Right lobe of liver (tissue), 6 donors: ENCODE results near the gene FAR1. TPM values are rescaled to one million over a fixed set of nuclear protein-coding genes. Genes with fewer than 3 reads are reported as not detected.

ENCODE experiments used
- ATAC-seq, 4 donors: fragments of 200-7000 bp; cut with Tn5 transposase; one replicate each; pipeline ENCODE4 v1.9.1; 2020; ENCODE audit warnings: mild to moderate bottlenecking in 4 of 4, moderate library complexity in 4 of 4
- DNase-seq, 3 donors: peaks; one replicate each; pipeline ENCODE4 v3.0.0-alpha.2; 2020
- H3K27ac ChIP-seq, 3 donors: fragments of 200-600 bp; one replicate each; pipeline ENCODE4 v1.8.0; 2022
- H3K27me3 ChIP-seq, 2 donors: fragments of 200-600 bp; one replicate each; pipeline ENCODE4 v1.8.0; 2022
- H3K36me3 ChIP-seq, 4 donors: fragments of 200-600 bp; sonication (generic) in 1 of 4; one replicate each; pipeline versions ENCODE4 v1.5.1 to v1.8.0; 2017 to 2022; ENCODE audit warnings: control low read depth in 1 of 4
- H3K4me1 ChIP-seq, 4 donors: fragments of 200-600 bp; sonication (generic) in 1 of 4; one replicate each; pipeline versions ENCODE4 v1.5.1 to v1.8.0; 2017 to 2022; ENCODE audit warnings: control low read depth in 1 of 4
- H3K4me3 ChIP-seq, 3 donors: fragments of 200-600 bp; one replicate each; pipeline ENCODE4 v1.8.0; 2022
- H3K9me3 ChIP-seq, 4 donors: fragments of 200-600 bp; sonication (generic) in 1 of 4; one replicate each; pipeline versions ENCODE4 v1.5.1 to v1.8.0; 2017 to 2022; ENCODE audit warnings: control low read depth in 1 of 4
- CTCF ChIP-seq, 4 donors: fragments of 200-600 bp in 3 of 4; fragments of 450-650 bp in 1 of 4; IDR thresholded peaks; one replicate each; pipeline versions ENCODE4 v1.5.1 to v1.8.0; 2016 to 2022; ENCODE audit warnings: antibody characterized with exemption in 4 of 4, mild to moderate bottlenecking in 2 of 4
- POLR2A ChIP-seq: fragments of 450-650 bp; IDR thresholded peaks from one replicate; pipeline ENCODE4 v1.6.1; 2017; ENCODE audit warnings: antibody characterized with exemption, mild to moderate bottlenecking
- WGBS: methylation state at CpG from one replicate; pipeline ENCODE4 v1.1.6; 2018; ENCODE audit warnings: low coverage, low lambda C conversion rate; ENCODE audit not compliant: insufficient coverage; ENCODE audit errors: missing lambda C conversion rate; 5-methylcytosine and 5-hydroxymethylcytosine counted together
- intact Hi-C, 2 donors: fragments of 100-400 bp; cut with DNase I; formaldehyde crosslinking; loops; one replicate each; pipeline versions ENCODE4 v1.11.2 to v1.14.1; 2022
- total RNA-seq, 6 experiments: library from RNA; depleted of rRNA in 2 of 6; stranded (reverse); fragments of >200 nt in 2 of 6; fragmentation: NEBNext Ultra II Directional in 3 of 6; extraction: Animal tissue kit (Norgen Biotek cat#: 25700) in 3 of 6; gene quantifications; one replicate each; pipeline versions ENCODE4 v1.1.0 to v1.2.4, GENCODE V29; 2016 to 2023
- donor health status: DM: no; HTN: yes; CAD: no.
- donor health status: DM: no; HTN: no; CAD: no.
- donor health status: DM: no; HTN: no; CAD: no.
- donor health status: DM: no; HTN: yes; CAD: no.
- donor health status: DM: no; HTN: yes; CAD: no.

The FAR1 gene
- total RNA-seq, 6 experiments from 2014 or later = 2.8 to 8.9 (median 3.6) TPM

DNA sequence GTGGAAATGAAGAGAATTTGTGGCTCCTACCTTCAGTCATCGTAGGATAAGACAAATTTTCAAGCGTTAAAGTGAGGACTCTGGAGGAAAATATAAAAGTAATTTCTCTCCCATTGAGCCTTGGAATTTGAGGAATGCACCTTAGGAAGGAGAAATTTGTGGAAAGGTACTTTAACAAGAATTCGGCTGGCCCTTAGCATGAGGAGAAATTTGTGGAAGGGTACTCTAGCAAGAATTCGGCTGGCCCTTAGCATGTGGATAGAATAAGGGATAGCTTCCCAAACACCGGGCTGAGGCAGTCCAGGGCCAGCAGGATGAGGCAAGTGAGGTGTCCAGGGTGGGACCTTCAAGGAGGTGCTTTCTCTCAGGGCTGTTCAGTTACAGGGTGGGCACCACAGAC, 33.2 kb upstream of the FAR1 start:
- 62% methylated on average over 5 of the region's 5 CpGs for WGBS
- Histone ChIP-seq H3K36me3 (no peaks in the 10 kb centered on the region), H3K4me1 (no peaks in the 10 kb centered on the region), H3K4me3 (no peak overlapping the region), H3K27me3 (no peaks in the 10 kb centered on the region), H3K9me3 (no peaks in the 10 kb centered on the region), H3K27ac (no peak overlapping the region)
- DNase-seq = no peak
- ATAC-seq = peak in 1 of 4 donors; percentile 36
- no peak for TF ChIP-seq POLR2A
- no peak for TF ChIP-seq CTCF (IDR thresholded peaks at IDR 0.05)
- intact Hi-C loops = no loop called here

GRCh38 chr11:13635804-13636203, 32.7 kb upstream of the FAR1 start:
- Histone ChIP-seq H3K27me3 (no peaks in the 10 kb centered on the region), H3K4me1 (no peaks in the 10 kb centered on the region), H3K27ac (no peak overlapping the region), H3K9me3 (no peaks in the 10 kb centered on the region), H3K36me3 (no peaks in the 10 kb centered on the region), H3K4me3 (no peak overlapping the region)
- TF ChIP-seq POLR2A = no peak
- TF ChIP-seq CTCF (IDR thresholded peaks at IDR 0.05) = no peak
- ATAC-seq (no peak), DNase-seq (no peak)
- intact Hi-C loops = no loop called here

- 64% methylated on average over 4 of the region's 4 CpGs for WGBS
- H3K9me3 ChIP-seq = no peaks in the 10 kb centered on the region
- TF ChIP-seq POLR2A (no peak), CTCF (IDR thresholded peaks at IDR 0.05) (no peak)
Measured at GRCh38 chr11:13637125-13638069, 31.1 kb upstream of the FAR1 start.

GRCh38 chr11:13638422-13638821, 30.0 kb upstream of the FAR1 start:
- H3K9me3 ChIP-seq = no peaks in the 10 kb centered on the region
- H3K4me1 ChIP-seq = no peaks in the 10 kb centered on the region
- no peak for DNase-seq
- no peak overlapping the region for H3K27ac ChIP-seq
- intact Hi-C loops = no loop called here
- ATAC-seq = no peak
- H3K36me3 ChIP-seq = no peaks in the 10 kb centered on the region
- no peaks in the 10 kb centered on the region for H3K27me3 ChIP-seq
- H3K4me3 ChIP-seq = no peak overlapping the region
- TF ChIP-seq POLR2A = no peak
- TF ChIP-seq CTCF (IDR thresholded peaks at IDR 0.05) = no peak

More at GRCh38 chr11:13637125-13638069, 31.1 kb upstream of the FAR1 start:
- Histone ChIP-seq H3K36me3 (no peaks in the 10 kb centered on the region), H3K4me1 (no peaks in the 10 kb centered on the region), H3K27me3 (no peaks in the 10 kb centered on the region), H3K27ac (no peak overlapping the region), H3K4me3 (no peak overlapping the region)
- DNase-seq (no peak), ATAC-seq (no peak)
- intact Hi-C loops = no loop called here
